HEK293 (cell line): Measurements from ENCODE around the gene CDH23.

ENCODE experiments used
- CTCF ChIA-PET: fragments of 350-600 bp; formaldehyde crosslinking; extraction: SDS; loops from one replicate; lab custom pipeline; 2021; ENCODE audit warnings: antibody characterized with exemption; lab: Yijun Ruan, JAX
- POLR2A ChIA-PET: fragments of 300-600 bp; formaldehyde crosslinking; extraction: SDS; loops from one replicate; lab custom pipeline; 2020; ENCODE audit warnings: antibody characterized with exemption, inconsistent platforms; lab: Yijun Ruan, JAX
- H3K27ac ChIP-seq: fragments of 200-500 bp; sonication (Bioruptor generic); 2 replicates; pipeline ENCODE4 v1.5.1; 2014; ENCODE audit warnings: low read depth, low read length, control low read depth, inconsistent platforms; ENCODE audit errors: extremely low read depth
- H3K36me3 ChIP-seq, 2 experiments: fragments of 200-500 bp in 1 of 2; sonication (Bioruptor generic) in 1 of 2; 1 replicate in 1 of 2; 2 replicates in 1 of 2; pipeline ENCODE4 v1.5.1; 2014 to 2017; ENCODE audit warnings: inconsistent platforms in 2 of 2, low read length in 2 of 2; ENCODE audit not compliant: control insufficient read depth in 2 of 2, insufficient read depth in 1 of 2
- H3K4me1 ChIP-seq: fragments of 200-500 bp; sonication (Bioruptor generic); 2 replicates; pipeline ENCODE4 v1.5.1; 2014; ENCODE audit warnings: mild to moderate bottlenecking, low read length, inconsistent platforms; ENCODE audit not compliant: control insufficient read depth, insufficient read depth
- H3K4me3 ChIP-seq: 2 replicates; pipeline ENCODE4 v1.5.1; 2011; ENCODE audit warnings: low read depth, mild to moderate bottlenecking, control low read depth, low read length, moderate library complexity
- H3K9me3 ChIP-seq: fragments of 200-500 bp; sonication (Bioruptor generic); 2 replicates; pipeline ENCODE4 v1.5.1; 2014; ENCODE audit warnings: low read depth, low read length, inconsistent platforms; ENCODE audit not compliant: control insufficient read depth, insufficient read depth
- HOXC10 ChIP-seq: sonication (generic); formaldehyde crosslinking; IDR thresholded peaks from 2 replicates; pipeline ENCODE4 v1.8.1; 2023; ENCODE audit warnings: mild to moderate bottlenecking, missing genetic modification reagents
- KLF8 ChIP-seq: fragments of 450-650 bp; formaldehyde crosslinking; IDR thresholded peaks from 2 replicates; pipeline ENCODE4 v1.5.1; 2016; ENCODE audit warnings: missing biosample characterization, missing genetic modification characterization
- TSHZ1 ChIP-seq: fragments of 450-650 bp; formaldehyde crosslinking; IDR thresholded peaks from 2 replicates; pipeline ENCODE4 v1.5.1; 2016; ENCODE audit warnings: missing biosample characterization, missing genetic modification characterization, borderline replicate concordance
- ZBTB20 ChIP-seq: fragments of 450-650 bp; formaldehyde crosslinking; IDR thresholded peaks from 2 replicates; pipeline ENCODE4 v1.5.1; 2016; ENCODE audit warnings: missing biosample characterization, missing genetic modification characterization
- ZBTB26 ChIP-seq: fragments of 450-650 bp; formaldehyde crosslinking; optimal IDR thresholded peaks from 2 replicates; pipeline ENCODE3; 2016; ENCODE audit warnings: missing biosample characterization, mild to moderate bottlenecking, missing genetic modification characterization
- ZIC2 ChIP-seq: fragments of 450-650 bp; formaldehyde crosslinking; IDR thresholded peaks from 2 replicates; pipeline ENCODE4 v1.5.1; 2016; ENCODE audit warnings: missing biosample characterization, missing genetic modification characterization
- ZNF146 ChIP-seq: fragments of 450-650 bp; formaldehyde crosslinking; IDR thresholded peaks from 2 replicates; pipeline ENCODE4 v1.5.1; 2016; ENCODE audit warnings: missing biosample characterization, missing genetic modification characterization
- ZNF16 ChIP-seq: fragments of 450-650 bp; formaldehyde crosslinking; IDR thresholded peaks from 2 replicates; pipeline ENCODE4 v1.5.1; 2016; ENCODE audit warnings: low read depth, missing biosample characterization, missing genetic modification characterization
- ZNF214 ChIP-seq: fragments of 450-650 bp; formaldehyde crosslinking; IDR thresholded peaks from 2 replicates; pipeline ENCODE4 v1.5.1; 2017; ENCODE audit warnings: missing biosample characterization, mild to moderate bottlenecking, missing genetic modification characterization, borderline replicate concordance
- ZNF341 ChIP-seq: fragments of 450-650 bp; formaldehyde crosslinking; IDR thresholded peaks from 2 replicates; pipeline ENCODE4; 2016; ENCODE audit warnings: low read depth, missing biosample characterization, missing genetic modification characterization
- ZNF354C ChIP-seq: fragments of 450-650 bp; formaldehyde crosslinking; IDR thresholded peaks from 2 replicates; pipeline ENCODE4 v1.5.1; 2016; ENCODE audit warnings: missing biosample characterization, missing genetic modification characterization, low read depth, borderline replicate concordance
- ZNF366 ChIP-seq: fragments of 450-650 bp; formaldehyde crosslinking; conservative IDR thresholded peaks from 2 replicates; pipeline ENCODE4 v1.5.1; 2016; ENCODE audit warnings: missing biosample characterization, missing genetic modification characterization
- ZNF391 ChIP-seq: fragments of 450-650 bp; formaldehyde crosslinking; IDR thresholded peaks from 2 replicates; pipeline ENCODE4 v1.5.1; 2016; ENCODE audit warnings: low read depth, missing biosample characterization, missing genetic modification characterization, borderline replicate concordance
- ZNF416 ChIP-seq: fragments of 450-650 bp; formaldehyde crosslinking; IDR thresholded peaks from 2 replicates; pipeline ENCODE4 v1.5.1; 2016; ENCODE audit warnings: missing biosample characterization, missing genetic modification characterization
- ZNF514 ChIP-seq: fragments of 450-650 bp; formaldehyde crosslinking; IDR thresholded peaks from 2 replicates; pipeline ENCODE4 v1.5.1; 2016; ENCODE audit warnings: missing biosample characterization, missing genetic modification characterization
- ZNF555 ChIP-seq: fragments of 450-650 bp; formaldehyde crosslinking; conservative IDR thresholded peaks from 2 replicates; pipeline ENCODE4 v1.5.1; 2017; ENCODE audit warnings: missing biosample characterization, mild to moderate bottlenecking, missing genetic modification characterization, inconsistent platforms
- ZNF639 ChIP-seq: fragments of 450-650 bp; formaldehyde crosslinking; IDR thresholded peaks from 2 replicates; pipeline ENCODE4 v1.5.1; 2016; ENCODE audit warnings: missing biosample characterization, missing genetic modification characterization
- ZNF664 ChIP-seq: fragments of 450-650 bp; formaldehyde crosslinking; IDR thresholded peaks from 2 replicates; pipeline ENCODE4 v1.5.1; 2016; ENCODE audit warnings: missing biosample characterization, missing genetic modification characterization
- ZNF677 ChIP-seq: fragments of 450-650 bp; IDR thresholded peaks from 2 replicates; pipeline ENCODE4 v1.5.0; 2018; ENCODE audit warnings: missing biosample characterization, mild to moderate bottlenecking, missing genetic modification characterization, moderate library complexity
- ZNF704 ChIP-seq: fragments of 450-650 bp; formaldehyde crosslinking; IDR thresholded peaks from 2 replicates; pipeline ENCODE4 v1.5.1; 2016; ENCODE audit warnings: missing biosample characterization, missing genetic modification characterization
- ZNF768 ChIP-seq: fragments of 450-650 bp; formaldehyde crosslinking; IDR thresholded peaks from 2 replicates; pipeline ENCODE4 v1.5.1; 2018; ENCODE audit warnings: missing biosample characterization, mild to moderate bottlenecking, missing genetic modification characterization
- ZNF777 ChIP-seq: fragments of 450-650 bp; formaldehyde crosslinking; IDR thresholded peaks from 2 replicates; pipeline ENCODE4 v1.5.1; 2017; ENCODE audit warnings: missing biosample characterization, missing genetic modification characterization, borderline replicate concordance
- ZNF791 ChIP-seq: fragments of 450-650 bp; formaldehyde crosslinking; IDR thresholded peaks from 2 replicates; pipeline ENCODE4 v1.5.1; 2016; ENCODE audit warnings: missing biosample characterization, missing genetic modification characterization
- ZSCAN30 ChIP-seq: fragments of 450-650 bp; IDR thresholded peaks from 2 replicates; pipeline ENCODE4 v1.5.1; 2018; ENCODE audit warnings: missing biosample characterization, mild to moderate bottlenecking, missing genetic modification characterization, moderate library complexity
- ZXDB ChIP-seq: fragments of 450-650 bp; formaldehyde crosslinking; IDR thresholded peaks from 2 replicates; pipeline ENCODE4 v1.5.1; 2016; ENCODE audit warnings: missing biosample characterization, missing genetic modification characterization

Gene CDH23

GRCh38 chr10:71833451-71834342, 437.0 kb downstream of the CDH23 start (continued):
- no peak for TF ChIP-seq ZNF354C (tag by site-specific recombination)
- no peak for TF ChIP-seq KLF8 (tag by site-specific recombination)
- TF ChIP-seq ZNF791 (tag by site-specific recombination) = no peak
- TF ChIP-seq ZBTB26 = no peak
- TF ChIP-seq ZNF639 (tag by site-specific recombination) = no peak
- no peak for TF ChIP-seq ZNF777 (tag by site-specific recombination)
- no peak for TF ChIP-seq ZNF768 (tag by site-specific recombination)
- no peak for TF ChIP-seq ZXDB (tag by site-specific recombination)
- TF ChIP-seq ZNF146 (tag by site-specific recombination) = no peak
- no peak for TF ChIP-seq ZNF391 (tag by site-specific recombination)
- no peak for TF ChIP-seq ZNF214 (tag by site-specific recombination)

- no peak overlapping the region for H3K4me3 ChIP-seq
- H3K9me3 ChIP-seq = no peaks in the 10 kb centered on the region
- CTCF ChIA-PET = interaction anchor here (0.9 to 5.8 kb wide), 2 partner anchors 62 to 214 kb away, joined by 4 to 62 read pairs; no protein-coding TSS in a partner anchor
- H3K27ac ChIP-seq = no peak overlapping the region
- H3K36me3 ChIP-seq = peaks cover 0 to 48% of the 10 kb centered on the region in 2 experiments; a peak in 2 of 3 replicates
- TF ChIP-seq TSHZ1 (no peak), ZNF514 (no peak), HOXC10 (CRISPR knock-in tag) (no peak), ZIC2 (tag by site-specific recombination) (no peak), ZBTB20 (tag by site-specific recombination) (no peak), ZNF704 (no peak), ZNF555 (tag by site-specific recombination) (no peak), ZNF341 (tag by site-specific recombination) (no peak), ZNF16 (tag by site-specific recombination) (no peak), ZNF416 (tag by site-specific recombination) (no peak), ZNF664 (tag by site-specific recombination) (no peak), ZNF366 (tag by site-specific recombination) (no peak), ZNF677 (tag by site-specific recombination) (no peak), ZSCAN30 (tag by site-specific recombination) (no peak)
- peaks cover 29% of the 10 kb centered on the region for H3K4me1 ChIP-seq
- POLR2A ChIA-PET = no interaction called here
Observed at GRCh38 chr10:71834343-71834674, 437.6 kb downstream of the CDH23 start.
